ENCODE results near the gene CDK5.
A peak's percentile ranks its signal among the peaks of the same experiment; 100 is the strongest.
"Not testable (repeated sequence)": the region's sequence is repeated elsewhere in the genome, so short reads cannot be mapped to it uniquely, and the experiment has no call there.

Gene CDK5

DNA sequence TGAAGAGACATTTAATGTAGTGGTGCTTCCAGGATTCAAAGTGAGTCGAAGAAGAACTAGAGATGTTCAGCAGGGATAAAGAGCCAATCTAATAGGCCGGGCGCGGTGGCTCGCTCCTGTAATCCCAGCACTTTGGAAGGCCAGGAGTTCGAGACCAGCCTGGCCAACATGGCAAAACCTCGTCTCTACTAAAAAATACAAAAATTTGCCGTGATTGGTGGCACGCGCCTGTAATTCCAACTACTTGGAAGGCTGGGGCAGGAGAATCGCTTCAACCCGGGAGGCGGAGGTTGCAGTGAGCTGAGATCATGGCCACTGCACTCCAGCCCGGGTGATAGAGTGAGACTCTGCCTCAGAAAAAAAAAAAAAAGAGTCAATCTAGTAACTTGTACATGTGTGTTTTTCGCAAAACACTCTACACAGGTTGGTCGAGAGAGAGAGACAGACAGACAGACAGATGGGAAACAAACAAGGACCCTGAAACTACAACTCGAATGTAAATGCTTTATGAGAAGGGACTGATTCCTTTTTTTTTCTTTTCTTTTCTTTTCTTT lies 28.7 kb downstream of the CDK5 start:
- H3K9ac ChIP-seq (ENCODE audit: low read length): peak overlapping the region; percentile 92
- no peak overlapping the region for H4K91ac ChIP-seq (ENCODE audit: low read length)
- no peak overlapping the region for H3K14ac ChIP-seq (ENCODE audit: low read length in 2 of 2)
- H3K4me3 ChIP-seq (ENCODE audit: insufficient read depth in 1 of 2, low read depth in 1 of 2, low read length in 2 of 2): peak overlapping the region; percentile 65 to 92
- peaks cover 20% of the 10 kb centered on the region for H3K79me1 ChIP-seq (replicated peaks; ENCODE audit: low read length, poor library complexity, severe bottlenecking)
- H2BK15ac ChIP-seq (ENCODE audit: low read depth, poor library complexity, severe bottlenecking): no peak overlapping the region
- H2AK5ac ChIP-seq (ENCODE audit: low read length, severe bottlenecking): no peak overlapping the region
- H3K27me3 ChIP-seq (ENCODE audit: control insufficient read depth in 1 of 2, insufficient read depth in 1 of 2, low read length in 2 of 2): peaks cover 0 to 7% of the 10 kb centered on the region in 2 experiments
- peaks cover 6% of the 10 kb centered on the region for H3K4me1 ChIP-seq (ENCODE audit: control insufficient read depth, insufficient read depth, low read depth, low read length)
- WGBS: 72% methylated on average over 14 of the region's 17 CpGs
- H2BK5ac ChIP-seq (ENCODE audit: low read depth, low read length, poor library complexity, severe bottlenecking): no peak overlapping the region
- H3K18ac ChIP-seq (ENCODE audit: low read depth in 1 of 2, low read length in 2 of 2): no peak overlapping the region
- H2AFZ ChIP-seq (ENCODE audit: low read depth, low read length): no peak overlapping the region
- H3K36me3 ChIP-seq (ENCODE audit: control insufficient read depth in 1 of 2, insufficient read depth in 2 of 2, low read depth in 1 of 2, low read length in 2 of 2): peaks cover 9 to 20% of the 10 kb centered on the region in 2 experiments
- no peak overlapping the region for H2BK120ac ChIP-seq (ENCODE audit: low read depth, low read length)
- no peaks in the 10 kb centered on the region for H3K9me3 ChIP-seq (ENCODE audit: control insufficient read depth, low read length)
- peak overlapping the region; percentile 86 for H3K4me2 ChIP-seq (ENCODE audit: low read length, poor library complexity, severe bottlenecking)
- peak overlapping the region; percentile 77 for H4K8ac ChIP-seq (ENCODE audit: low read length)
- no peak for DNase-seq
- no peak overlapping the region for H3K23ac ChIP-seq (ENCODE audit: low read length in 2 of 2)
- peak overlapping the region; percentile 15 for H3K27ac ChIP-seq (ENCODE audit: low read length, poor library complexity, severe bottlenecking)
- peak overlapping the region in 1 of 2 experiments; percentile 56 for H2BK12ac ChIP-seq (ENCODE audit: low read length in 2 of 2)
- H3K4ac ChIP-seq (ENCODE audit: low read depth in 1 of 2, low read length in 2 of 2): no peak overlapping the region

- H3K27ac ChIP-seq (ENCODE audit: low read length, poor library complexity, severe bottlenecking): peak within 1 kb of the TSS; percentile 48
- H2AK5ac ChIP-seq (ENCODE audit: low read length, severe bottlenecking): no peak within 1 kb of the TSS
- peak; percentile 99 for DNase-seq
- H3K9ac ChIP-seq (ENCODE audit: low read length): peak within 1 kb of the TSS; percentile 92
- peak within 1 kb of the TSS; percentile 56 to 67 for H2BK12ac ChIP-seq (ENCODE audit: low read length in 2 of 2)
- H3K23ac ChIP-seq (ENCODE audit: low read length in 2 of 2): no peak within 1 kb of the TSS
- H3K18ac ChIP-seq (ENCODE audit: low read depth in 1 of 2, low read length in 2 of 2): peak within 1 kb of the TSS; percentile 35 to 90
- H3K27me3 ChIP-seq (ENCODE audit: control insufficient read depth in 1 of 2, insufficient read depth in 1 of 2, low read length in 2 of 2): peaks cover under 1 to 11% of the 10 kb centered on the region in 2 experiments
- H2AFZ ChIP-seq (ENCODE audit: low read depth, low read length): peak within 1 kb of the TSS; percentile 91
- peak within 1 kb of the TSS in 1 of 2 experiments; percentile 54 for H3K4ac ChIP-seq (ENCODE audit: low read depth in 1 of 2, low read length in 2 of 2)
- no peaks in the 10 kb centered on the region for H3K9me3 ChIP-seq (ENCODE audit: control insufficient read depth, low read length)
- H4K8ac ChIP-seq (ENCODE audit: low read length): peak within 1 kb of the TSS; percentile 80
- H4K91ac ChIP-seq (ENCODE audit: low read length): no peak within 1 kb of the TSS
- H3K79me1 ChIP-seq (replicated peaks; ENCODE audit: low read length, poor library complexity, severe bottlenecking): peaks cover 14% of the 10 kb centered on the region
- 2% methylated on average over 53 of the region's 53 CpGs for WGBS
- H2BK15ac ChIP-seq (ENCODE audit: low read depth, poor library complexity, severe bottlenecking): no peak within 1 kb of the TSS
- H2BK120ac ChIP-seq (ENCODE audit: low read depth, low read length): no peak within 1 kb of the TSS
- H3K36me3 ChIP-seq (ENCODE audit: control insufficient read depth in 1 of 2, insufficient read depth in 2 of 2, low read depth in 1 of 2, low read length in 2 of 2): peaks cover 2 to 13% of the 10 kb centered on the region in 2 experiments
- H3K4me1 ChIP-seq (ENCODE audit: control insufficient read depth, insufficient read depth, low read depth, low read length): peaks cover 6% of the 10 kb centered on the region
- H3K4me2 ChIP-seq (ENCODE audit: low read length, poor library complexity, severe bottlenecking): peak within 1 kb of the TSS; percentile 86
- H2BK5ac ChIP-seq (ENCODE audit: low read depth, low read length, poor library complexity, severe bottlenecking): no peak within 1 kb of the TSS
- H3K14ac ChIP-seq (ENCODE audit: low read length in 2 of 2): no peak within 1 kb of the TSS
- peak within 1 kb of the TSS; percentile 65 to 92 for H3K4me3 ChIP-seq (ENCODE audit: insufficient read depth in 1 of 2, low read depth in 1 of 2, low read length in 2 of 2)
Measured at GRCh38 chr7:151028131-151028947, 29.4 kb downstream of the CDK5 start, which contains the start of gene ABCB8. TSS of gene ABCB8 (plus strand) at chr7:151028450. CDS start at chr7:151028516, 66 bp downstream.

GRCh38 chr7:151027728-151028130 lies 30.0 kb downstream of the CDK5 start:
- not testable (repeated sequence) for H4K91ac ChIP-seq (ENCODE audit: low read length); H2BK5ac ChIP-seq (ENCODE audit: low read depth, low read length, poor library complexity, severe bottlenecking); H3K9me3 ChIP-seq (ENCODE audit: control insufficient read depth, low read length); H2AK5ac ChIP-seq (ENCODE audit: low read length, severe bottlenecking); H3K23ac ChIP-seq (ENCODE audit: low read length in 2 of 2); H3K27ac ChIP-seq (ENCODE audit: low read length, poor library complexity, severe bottlenecking); DNase-seq; H3K4me1 ChIP-seq (ENCODE audit: control insufficient read depth, insufficient read depth, low read depth, low read length); H3K36me3 ChIP-seq (ENCODE audit: control insufficient read depth in 1 of 2, insufficient read depth in 2 of 2, low read depth in 1 of 2, low read length in 2 of 2); H2BK15ac ChIP-seq (ENCODE audit: low read depth, poor library complexity, severe bottlenecking); H3K14ac ChIP-seq (ENCODE audit: low read length in 2 of 2); H2BK120ac ChIP-seq (ENCODE audit: low read depth, low read length)
- peak overlapping the region in 1 of 2 experiments; percentile 30 for H3K4ac ChIP-seq (ENCODE audit: low read depth in 1 of 2, low read length in 2 of 2)
- WGBS: 18% methylated on average over 16 of the region's 16 CpGs
- H3K18ac ChIP-seq (ENCODE audit: low read depth in 1 of 2, low read length in 2 of 2): peak overlapping the region; percentile 35 to 43
- H2BK12ac ChIP-seq (ENCODE audit: low read length in 2 of 2): peak overlapping the region in 1 of 2 experiments; percentile 31
- H2AFZ ChIP-seq (ENCODE audit: low read depth, low read length): peak overlapping the region; percentile 91
- peak overlapping the region; percentile 39 to 92 for H3K4me3 ChIP-seq (ENCODE audit: insufficient read depth in 1 of 2, low read depth in 1 of 2, low read length in 2 of 2)
- H3K9ac ChIP-seq (ENCODE audit: low read length): peak overlapping the region; percentile 92
- peak overlapping the region; percentile 58 for H3K4me2 ChIP-seq (ENCODE audit: low read length, poor library complexity, severe bottlenecking)
- H3K79me1 ChIP-seq (replicated peaks; ENCODE audit: low read length, poor library complexity, severe bottlenecking): peaks cover 12% of the 10 kb centered on the region
- peak overlapping the region; percentile 76 for H4K8ac ChIP-seq (ENCODE audit: low read length)
- H3K27me3 ChIP-seq (ENCODE audit: control insufficient read depth in 1 of 2, insufficient read depth in 1 of 2, low read length in 2 of 2): peaks cover 6 to 14% of the 10 kb centered on the region in 2 experiments
